DOHH2 (cell line): Measurements from ENCODE around the gene EOLA2.
"Not testable (repeated sequence)": the region's sequence is repeated elsewhere in the genome, so short reads cannot be mapped to it uniquely, and the experiment has no call there.

ENCODE experiments used
- H3F3A ChIP-seq: fragments of 200-600 bp; sonication (generic), shearing (Covaris generic); 2 replicates; pipeline ENCODE4 v1.6.0; 2016; ENCODE audit warnings: antibody characterized with exemption, mild to moderate bottlenecking; ENCODE audit not compliant: control insufficient read depth, insufficient read depth
- H3K27ac ChIP-seq: fragments of 200-600 bp; sonication (generic); 2 replicates; pipeline ENCODE4 v1.5.1; 2014; ENCODE audit warnings: low read depth, mild to moderate bottlenecking, low read length, moderate library complexity
- H3K27me3 ChIP-seq: fragments of 200-600 bp; sonication (generic); 2 replicates; pipeline ENCODE4 v1.6.1; 2014; ENCODE audit warnings: mild to moderate bottlenecking, low read length, mixed read lengths; ENCODE audit not compliant: control insufficient read depth
- H3K36me3 ChIP-seq: fragments of 200-600 bp; sonication (generic); 2 replicates; pipeline ENCODE4 v1.6.1; 2014; ENCODE audit warnings: mild to moderate bottlenecking, low read length, moderate library complexity, mixed read lengths; ENCODE audit not compliant: control insufficient read depth
- H3K4me1 ChIP-seq: fragments of 200-600 bp; sonication (generic); 2 replicates; pipeline ENCODE4 v1.6.1; 2014; ENCODE audit warnings: mild to moderate bottlenecking, low read length, mixed read lengths; ENCODE audit not compliant: control insufficient read depth
- H3K4me2 ChIP-seq: fragments of 200-600 bp; sonication (generic); 2 replicates; pipeline ENCODE4 v1.6.0; 2014; ENCODE audit warnings: mild to moderate bottlenecking, low read length, moderate library complexity
- H3K4me3 ChIP-seq: fragments of 200-600 bp; sonication (generic); 2 replicates; pipeline ENCODE4 v1.5.1; 2014; ENCODE audit warnings: mild to moderate bottlenecking, low read length, mixed read lengths
- H3K79me2 ChIP-seq: fragments of 200-600 bp; sonication (generic); 2 replicates; pipeline ENCODE4 v1.6.1; 2014; ENCODE audit warnings: mild to moderate bottlenecking, low read length, mixed read lengths; ENCODE audit not compliant: control insufficient read depth
- H3K9me2 ChIP-seq: fragments of 200-600 bp; sonication (generic); replicated peaks from 2 replicates; pipeline ENCODE4 v1.6.1; 2014; ENCODE audit warnings: mild to moderate bottlenecking, low read length, mixed read lengths; ENCODE audit not compliant: control insufficient read depth
- H3K9me3 ChIP-seq: fragments of 200-600 bp; sonication (generic); 2 replicates; pipeline ENCODE4 v1.6.1; 2014; ENCODE audit warnings: antibody characterized with exemption, low read length, mixed read lengths; ENCODE audit not compliant: control insufficient read depth, insufficient read depth
- H4K20me1 ChIP-seq: fragments of 200-600 bp; sonication (generic); 2 replicates; pipeline ENCODE4 v1.6.0; 2014; ENCODE audit warnings: low read depth, mild to moderate bottlenecking, antibody characterized with exemption, low read length, moderate library complexity; ENCODE audit not compliant: control insufficient read depth, insufficient read depth
- CTCF ChIP-seq: fragments of 200-600 bp; sonication (generic); IDR thresholded peaks from one replicate; pipeline ENCODE4 v1.5.1; 2014; ENCODE audit warnings: antibody characterized with exemption, mild to moderate bottlenecking, low read depth, low read length; ENCODE audit not compliant: poor library complexity, severe bottlenecking
- EZH2phosphoT487 ChIP-seq: fragments of 200-600 bp; sonication (generic); IDR thresholded peaks from 2 replicates; pipeline ENCODE4 v1.6.1; 2017; ENCODE audit warnings: borderline replicate concordance, mild to moderate bottlenecking, antibody characterized with exemption, low read length, moderate library complexity, mixed read lengths

EOLA2 gene

GRCh38 chrX:149948016-149948415 is 9.7 kb upstream of the EOLA2 start:
- Histone ChIP-seq H3K36me3 (no peaks in the 10 kb centered on the region), H3K9me2 (no peaks in the 10 kb centered on the region), H3K79me2 (no peaks in the 10 kb centered on the region), H3K27me3 (no peaks in the 10 kb centered on the region), H3K4me2 (no peak overlapping the region), H4K20me1 (no peaks in the 10 kb centered on the region), H3K9me3 (no peaks in the 10 kb centered on the region), H3K4me1 (no peaks in the 10 kb centered on the region), H3K27ac (no peak overlapping the region), H3F3A (no peaks in the 10 kb centered on the region), H3K4me3 (no peak overlapping the region)
- TF ChIP-seq CTCF: no peak
- no peak for TF ChIP-seq EZH2phosphoT487

GRCh38 chrX:149946932-149947331 is 8.6 kb upstream of the EOLA2 start:
- H3F3A ChIP-seq, H3K27ac ChIP-seq, H3K9me2 ChIP-seq, H3K4me2 ChIP-seq, H4K20me1 ChIP-seq, H3K4me1 ChIP-seq, H3K9me3 ChIP-seq, H3K79me2 ChIP-seq, H3K27me3 ChIP-seq, H3K36me3 ChIP-seq, H3K4me3 ChIP-seq: not testable (repeated sequence)

- H3K4me1 ChIP-seq, H3K4me2 ChIP-seq, H3K27me3 ChIP-seq, H3F3A ChIP-seq, H3K36me3 ChIP-seq, H3K27ac ChIP-seq, H4K20me1 ChIP-seq, H3K4me3 ChIP-seq, H3K79me2 ChIP-seq, H3K9me2 ChIP-seq, H3K9me3 ChIP-seq: not testable (repeated sequence)
Observed at GRCh38 chrX:149945820-149946219, 7.5 kb upstream of the EOLA2 start.

- not testable (repeated sequence) for H3K4me1 ChIP-seq, H3K27me3 ChIP-seq, H3K79me2 ChIP-seq, H3K9me3 ChIP-seq, H3F3A ChIP-seq, H3K9me2 ChIP-seq, H4K20me1 ChIP-seq, H3K36me3 ChIP-seq, H3K4me3 ChIP-seq, H3K27ac ChIP-seq, H3K4me2 ChIP-seq
Observed at GRCh38 chrX:149945087-149945670, 6.9 kb upstream of the EOLA2 start.

GRCh38 chrX:149940674-149941024 is 2.4 kb upstream of the EOLA2 start:
- H3K9me3 ChIP-seq, H3K27me3 ChIP-seq, H4K20me1 ChIP-seq, H3F3A ChIP-seq, H3K36me3 ChIP-seq, H3K27ac ChIP-seq, H3K4me1 ChIP-seq, H3K9me2 ChIP-seq: not testable (repeated sequence)
- Histone ChIP-seq H3K4me3 (peak overlapping the region; percentile 51; the same call in 1 of the 2 replicates), H3K79me2 (peaks cover 13% of the 10 kb centered on the region), H3K4me2 (peak overlapping the region; percentile 48; the same call in 1 of the 2 replicates)
- peak; percentile 44 for TF ChIP-seq CTCF
